PFSK-1 (cell line): ENCODE data around the gene STAU1.

ENCODE experiments used
- POLR2AphosphoS5 ChIP-seq: IDR thresholded peaks from 2 replicates; pipeline ENCODE4 v1.6.1; 2012; ENCODE audit warnings: low read depth, mild to moderate bottlenecking, control low read depth, low read length, moderate library complexity
- SIN3A ChIP-seq: IDR thresholded peaks from 2 replicates; pipeline ENCODE4 v1.6.1; 2012; ENCODE audit warnings: mild to moderate bottlenecking, low read length, moderate library complexity, borderline replicate concordance; ENCODE audit not compliant: insufficient read depth
- TF ChIP-seq, protein P1 (sequence below), 2 experiments: IDR thresholded peaks; 2 replicates each; pipeline versions ENCODE4 v1.6.1 to v1.8.0; 2011 to 2012; ENCODE audit warnings: low read depth in 2 of 2, low read length in 2 of 2, control low read depth in 1 of 2, inconsistent platforms in 1 of 2, mild to moderate bottlenecking in 1 of 2, moderate library complexity in 1 of 2; ENCODE audit not compliant: insufficient read depth in 1 of 2

DNA sequence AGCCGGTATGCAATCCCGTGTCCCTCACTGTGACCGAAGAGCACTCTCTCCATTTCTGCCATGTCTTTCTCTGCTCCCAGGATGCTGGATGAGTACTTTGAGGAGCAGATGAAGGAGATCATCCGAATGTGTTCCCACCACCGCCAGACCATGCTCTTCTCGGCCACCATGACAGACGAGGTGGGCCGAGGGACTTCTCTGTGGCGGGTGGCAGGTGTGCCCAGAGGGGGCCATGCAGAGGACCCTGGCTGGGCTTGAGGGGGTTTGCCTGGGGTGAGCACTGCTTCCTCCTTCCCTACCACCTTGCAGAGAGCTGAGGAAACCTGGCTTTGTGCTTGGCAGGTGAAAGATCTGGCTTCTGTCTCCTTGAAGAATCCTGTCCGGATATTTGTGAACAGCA lies 45.1 kb upstream of the STAU1 start:
- no peak for TF ChIP-seq SIN3A
- TF ChIP-seq POLR2AphosphoS5, result no peak
- TF ChIP-seq, protein P1, sequence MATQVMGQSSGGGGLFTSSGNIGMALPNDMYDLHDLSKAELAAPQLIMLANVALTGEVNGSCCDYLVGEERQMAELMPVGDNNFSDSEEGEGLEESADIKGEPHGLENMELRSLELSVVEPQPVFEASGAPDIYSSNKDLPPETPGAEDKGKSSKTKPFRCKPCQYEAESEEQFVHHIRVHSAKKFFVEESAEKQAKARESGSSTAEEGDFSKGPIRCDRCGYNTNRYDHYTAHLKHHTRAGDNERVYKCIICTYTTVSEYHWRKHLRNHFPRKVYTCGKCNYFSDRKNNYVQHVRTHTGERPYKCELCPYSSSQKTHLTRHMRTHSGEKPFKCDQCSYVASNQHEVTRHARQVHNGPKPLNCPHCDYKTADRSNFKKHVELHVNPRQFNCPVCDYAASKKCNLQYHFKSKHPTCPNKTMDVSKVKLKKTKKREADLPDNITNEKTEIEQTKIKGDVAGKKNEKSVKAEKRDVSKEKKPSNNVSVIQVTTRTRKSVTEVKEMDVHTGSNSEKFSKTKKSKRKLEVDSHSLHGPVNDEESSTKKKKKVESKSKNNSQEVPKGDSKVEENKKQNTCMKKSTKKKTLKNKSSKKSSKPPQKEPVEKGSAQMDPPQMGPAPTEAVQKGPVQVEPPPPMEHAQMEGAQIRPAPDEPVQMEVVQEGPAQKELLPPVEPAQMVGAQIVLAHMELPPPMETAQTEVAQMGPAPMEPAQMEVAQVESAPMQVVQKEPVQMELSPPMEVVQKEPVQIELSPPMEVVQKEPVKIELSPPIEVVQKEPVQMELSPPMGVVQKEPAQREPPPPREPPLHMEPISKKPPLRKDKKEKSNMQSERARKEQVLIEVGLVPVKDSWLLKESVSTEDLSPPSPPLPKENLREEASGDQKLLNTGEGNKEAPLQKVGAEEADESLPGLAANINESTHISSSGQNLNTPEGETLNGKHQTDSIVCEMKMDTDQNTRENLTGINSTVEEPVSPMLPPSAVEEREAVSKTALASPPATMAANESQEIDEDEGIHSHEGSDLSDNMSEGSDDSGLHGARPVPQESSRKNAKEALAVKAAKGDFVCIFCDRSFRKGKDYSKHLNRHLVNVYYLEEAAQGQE (IDR thresholded peaks at IDR 0.05; ENCODE audit: insufficient read depth in 1 of 2, low read depth in 2 of 2, low read length in 2 of 2), result no peak
